IMR-90 (cell line): ENCODE measurements around the gene MFSD6L. TPM values are rescaled to one million over a fixed set of nuclear protein-coding genes. Genes with fewer than 3 reads are reported as not detected.

Source experiments
- ATAC-seq: fragments of 200-7000 bp; cut with Tn5 transposase; 2 replicates; pipeline ENCODE4 v1.9.1; 2020; ENCODE audit warnings: low read depth, mild to moderate bottlenecking, moderate library complexity
- BruUV-seq: library from RNA; stranded (reverse); fragments of 400-500 nt; replicated peaks from 2 replicates; lab custom pipeline; 2021; lab: Mats Ljungman, UMichigan
- CTCF ChIA-PET: fragments of 300-600 bp; formaldehyde crosslinking; extraction: SDS; loops from one replicate; lab custom pipeline; 2021; ENCODE audit warnings: antibody characterized with exemption; lab: Yijun Ruan, JAX
- POLR2A ChIA-PET: fragments of 300-600 bp; sonication (Branson Sonifier 250); formaldehyde crosslinking; loops from one replicate; lab custom pipeline; 2022; ENCODE audit warnings: antibody characterized with exemption; ENCODE audit not compliant: unreplicated experiment; lab: Charles Lee
- DNase-seq: peaks from one replicate; pipeline ENCODE4 v3.0.0; 2013
- H2AFZ ChIP-seq: replicated peaks from 2 replicates; pipeline ENCODE3; 2013; ENCODE audit warnings: low read length, mild to moderate bottlenecking; ENCODE audit not compliant: poor library complexity
- H2AK5ac ChIP-seq: 2 replicates; pipeline ENCODE4 v1.6.1; 2013; ENCODE audit warnings: low read depth, low read length, inconsistent platforms
- H2AK9ac ChIP-seq: replicated peaks from 2 replicates; pipeline ENCODE3; 2013; ENCODE audit warnings: mild to moderate bottlenecking, low read depth, low read length, moderate library complexity; ENCODE audit not compliant: poor library complexity
- H2BK120ac ChIP-seq: 2 replicates; pipeline ENCODE4 v1.6.1; 2013; ENCODE audit warnings: low read depth, low read length, inconsistent platforms
- H2BK15ac ChIP-seq: 3 replicates; pipeline ENCODE4 v1.6.1; 2013; ENCODE audit warnings: low read depth, low read length, inconsistent platforms
- H2BK20ac ChIP-seq: 2 replicates; pipeline ENCODE4 v1.6.1; 2013; ENCODE audit warnings: low read depth, mild to moderate bottlenecking, inconsistent platforms, low read length, moderate library complexity
- H2BK5ac ChIP-seq: 2 replicates; pipeline ENCODE4 v1.6.1; 2013; ENCODE audit warnings: mild to moderate bottlenecking, low read depth, low read length, inconsistent platforms; ENCODE audit not compliant: poor library complexity, severe bottlenecking
- H3K14ac ChIP-seq: replicated peaks from 2 replicates; pipeline ENCODE4 v1.6.1; 2013; ENCODE audit warnings: low read depth, low read length, inconsistent platforms
- H3K18ac ChIP-seq: 2 replicates; pipeline ENCODE4 v1.6.1; 2013; ENCODE audit warnings: low read depth, low read length, control low read depth
- H3K23ac ChIP-seq: 2 replicates; pipeline ENCODE4 v1.6.1; 2013; ENCODE audit warnings: low read depth, low read length, inconsistent platforms
- H3K27ac ChIP-seq: 2 replicates; pipeline ENCODE4 v1.5.1; 2013; ENCODE audit warnings: mild to moderate bottlenecking, control low read depth, low read length; ENCODE audit not compliant: insufficient read depth
- H3K27me3 ChIP-seq: 2 replicates; pipeline ENCODE4 v1.6.1; 2013; ENCODE audit warnings: low read length; ENCODE audit not compliant: control insufficient read depth, insufficient read depth
- H3K36me3 ChIP-seq: 2 replicates; pipeline ENCODE4 v1.6.1; 2013; ENCODE audit warnings: low read length, mixed read lengths; ENCODE audit not compliant: control insufficient read depth, insufficient read depth
- H3K4ac ChIP-seq: 2 replicates; pipeline ENCODE4 v1.6.1; 2013; ENCODE audit warnings: low read depth, low read length, inconsistent platforms
- H3K4me1 ChIP-seq: 2 replicates; pipeline ENCODE4 v1.6.1; 2013; ENCODE audit warnings: low read length, mixed read lengths; ENCODE audit not compliant: control insufficient read depth, insufficient read depth
- H3K4me2 ChIP-seq: 2 replicates; pipeline ENCODE4 v1.6.1; 2013; ENCODE audit warnings: low read depth, mild to moderate bottlenecking, control low read depth, low read length, moderate library complexity
- H3K4me3 ChIP-seq: 2 replicates; pipeline ENCODE4 v1.5.1; 2013; ENCODE audit warnings: low read depth, mild to moderate bottlenecking, control low read depth, low read length, moderate library complexity; ENCODE audit not compliant: insufficient read depth
- H3K56ac ChIP-seq: 2 replicates; pipeline ENCODE4 v1.6.1; 2013; ENCODE audit warnings: low read length, inconsistent platforms; ENCODE audit not compliant: insufficient read depth; ENCODE audit errors: extremely low read depth
- H3K79me1 ChIP-seq, 2 experiments: 2 replicates each; pipeline ENCODE4 v1.6.1; 2013; ENCODE audit warnings: low read length in 2 of 2, inconsistent platforms in 1 of 2, low read depth in 1 of 2
- H3K9ac ChIP-seq: 2 replicates; pipeline ENCODE4 v1.6.1; 2013; ENCODE audit warnings: low read depth, low read length, control low read depth
- H3K9me1 ChIP-seq: 2 replicates; pipeline ENCODE4 v1.6.1; 2013; ENCODE audit warnings: low read length, inconsistent platforms; ENCODE audit not compliant: insufficient read depth
- H3K9me3 ChIP-seq: 2 replicates; pipeline ENCODE4 v1.6.1; 2013; ENCODE audit warnings: low read length; ENCODE audit not compliant: control insufficient read depth, insufficient read depth
- H4K20me1 ChIP-seq: 2 replicates; pipeline ENCODE4 v1.6.1; 2013; ENCODE audit warnings: low read length, inconsistent platforms; ENCODE audit not compliant: insufficient read depth
- H4K5ac ChIP-seq: 2 replicates; pipeline ENCODE4 v1.6.1; 2013; ENCODE audit warnings: mild to moderate bottlenecking, low read depth, low read length, control low read depth
- H4K8ac ChIP-seq, 2 experiments: 2 replicates each; pipeline ENCODE4 v1.6.1; 2013; ENCODE audit warnings: low read depth in 2 of 2, low read length in 2 of 2, control low read depth in 1 of 2, inconsistent platforms in 1 of 2
- H4K91ac ChIP-seq: 2 replicates; pipeline ENCODE4 v1.6.1; 2013; ENCODE audit warnings: low read depth, low read length, inconsistent platforms; ENCODE audit not compliant: insufficient read depth
- CHD1 ChIP-seq: IDR thresholded peaks from 2 replicates; pipeline ENCODE4 v1.6.1; 2012; ENCODE audit warnings: low read depth, low read length, improper control_type of control experiment
- MXI1 ChIP-seq: IDR thresholded peaks from 2 replicates; pipeline ENCODE4 v1.6.1; 2012; ENCODE audit warnings: low read depth, mild to moderate bottlenecking, low read length, moderate library complexity, borderline replicate concordance
- RAD21 ChIP-seq: IDR thresholded peaks from 2 replicates; pipeline ENCODE4 v1.6.1; 2012; ENCODE audit warnings: low read length, improper control_type of control experiment
- RFX5 ChIP-seq: IDR thresholded peaks from 2 replicates; pipeline ENCODE4 v1.8.0; 2012; ENCODE audit warnings: low read depth, mild to moderate bottlenecking, low read length, moderate library complexity
- SMC3 ChIP-seq: fragments of 150-350 bp; IDR thresholded peaks from 2 replicates; pipeline ENCODE4 v1.6.1; 2016; ENCODE audit warnings: low read depth, mild to moderate bottlenecking, antibody characterized with exemption, low read length, moderate library complexity
- WGBS, 2 experiments: methylation state at CpG; one replicate each; pipeline versions ENCODE4 v1.1.5 to v1.1.7; 2013; ENCODE audit warnings: missing lambda C conversion rate in 2 of 2; ENCODE audit not compliant: insufficient read length in 1 of 2; ENCODE audit errors: extremely low coverage in 2 of 2; 5-methylcytosine and 5-hydroxymethylcytosine counted together
- dilution Hi-C: fragments of 300-500 bp; cut with HindIII; formaldehyde crosslinking; loops from one replicate; pipeline ENCODE4 v1.14.3; 2018; ENCODE audit warnings: low sequenced_read_pairs; ENCODE audit not compliant: unreplicated experiment
- in situ Hi-C: fragments of 300-500 bp; cut with MboI; formaldehyde crosslinking; loops from 3 replicates; pipeline ENCODE4 v1.14.3; 2019; ENCODE audit warnings: low sequenced_read_pairs, inconsistent platforms, mixed read lengths
- intact Hi-C: fragments of 100-400 bp; cut with micrococcal nuclease; formaldehyde crosslinking; loops from 2 replicates; pipeline ENCODE4 v1.10.0; 2022
- polyA plus RNA-seq, 3 experiments: library from polyadenylated mRNA; depleted of rRNA; stranded (reverse); fragments of >200 nt; gene quantifications; 2 replicates each; pipeline ENCODE4 v1.2.3, GENCODE V29; 2012; ENCODE audit warnings: low replicate concordance in 1 of 3
- total RNA-seq: library from RNA; depleted of rRNA; stranded (reverse); fragments of >200 nt; gene quantifications from 2 replicates; pipeline ENCODE4 v1.2.3, GENCODE V29; 2012

MFSD6L gene
- total and polyA plus RNA-seq, 2 of the 4 experiments (the other 2 are of a cell fraction), result not detected

- Histone ChIP-seq H2BK20ac (no peak overlapping the region), H3K4me1 (no peaks in the 10 kb centered on the region), H3K9ac (no peak overlapping the region), H3K27me3 (no peaks in the 10 kb centered on the region; the same call in 1 of the 2 replicates), H3K4me2 (no peak overlapping the region), H3K4ac (no peak overlapping the region), H4K91ac (no peak overlapping the region), H2BK15ac (no peak overlapping the region), H3K9me1 (no peaks in the 10 kb centered on the region), H4K5ac (no peak overlapping the region), H3K14ac (no peak overlapping the region), H3K18ac (no peak overlapping the region), H2AK5ac (no peak overlapping the region), H4K20me1 (no peaks in the 10 kb centered on the region), H3K4me3 (no peak overlapping the region), H2BK120ac (no peak overlapping the region), H3K36me3 (no peaks in the 10 kb centered on the region), H2BK5ac (no peak overlapping the region), H4K8ac (no peak overlapping the region), H3K27ac (no peak overlapping the region), H3K79me1 (no peaks in the 10 kb centered on the region), H3K9me3 (peaks cover 5% of the 10 kb centered on the region; the same call in 1 of the 2 replicates), H3K23ac (no peak overlapping the region), H3K56ac (no peak overlapping the region), H2AK9ac (no peak overlapping the region), H2AFZ (no peak overlapping the region)
- DNase-seq (no peak), ATAC-seq (peak; percentile 30; the same call in 1 of the 2 replicates)
- dilution Hi-C loops, result no loop called here
- POLR2A ChIA-PET, result no interaction called here
- no peak for TF ChIP-seq RAD21
- TF ChIP-seq SMC3, result no peak
- no peak for TF ChIP-seq MXI1
- no peak for TF ChIP-seq CHD1
- TF ChIP-seq RFX5, result no peak
- in situ Hi-C loops, result loop anchor here (10.0 to 25.0 kb wide), 2 partner anchors 374 to 748 kb away; no protein-coding TSS in a partner anchor
- no CpG with 5 or more reads among the region's 2 CpGs for WGBS, 2 experiments
- CTCF ChIA-PET, result no interaction called here
- BruUV-seq, result no TSS peak
- intact Hi-C loops, result loop anchor here (10.0 kb wide), 2 partner anchors 724 to 736 kb away; no protein-coding TSS in a partner anchor
Measured at GRCh38 chr17:8788998-8789397, 10.2 kb downstream of the MFSD6L start.
